ENCODE results near the gene CAPN7.

DNA sequence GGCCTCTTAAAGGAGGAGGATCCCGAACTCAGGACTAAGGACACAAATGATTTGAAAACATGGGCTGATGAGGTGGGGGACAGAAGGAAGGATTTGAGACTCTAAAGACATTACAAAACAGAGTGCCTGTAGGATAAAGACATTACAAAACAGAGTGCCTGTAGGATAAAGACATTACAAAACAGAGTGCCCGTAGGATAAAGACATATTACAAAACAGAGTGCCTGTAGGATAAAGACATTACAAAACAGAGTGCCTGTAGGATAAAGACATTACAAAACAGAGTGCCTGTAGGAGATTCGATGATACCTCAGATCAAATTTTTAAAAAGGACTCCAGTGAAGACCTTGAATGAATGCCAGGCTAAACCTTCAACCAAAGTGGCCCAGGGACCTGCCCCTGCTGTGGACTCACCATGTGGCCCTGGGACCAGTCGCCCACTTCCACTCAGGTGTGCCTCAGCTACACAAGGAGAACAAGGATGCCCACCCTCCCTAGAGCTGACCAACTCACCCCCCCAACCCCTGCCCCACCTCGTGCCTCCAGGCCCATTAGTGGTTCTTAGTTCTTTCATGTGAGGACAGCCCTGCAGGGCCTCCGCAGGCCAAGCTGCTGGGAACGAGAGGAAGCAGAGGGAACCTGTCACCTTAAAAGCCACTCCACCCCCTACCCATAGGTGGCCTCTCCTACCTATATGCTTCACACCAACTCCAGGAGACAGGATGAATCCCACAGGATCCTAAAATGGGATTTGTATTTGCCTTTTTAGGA, 66.6 kb downstream of the CAPN7 start:
- TF ChIP-seq TAF1 (IDR thresholded peaks at IDR 0.05; ENCODE audit: borderline replicate concordance, low read depth, low read length) (no peak), POLR2AphosphoS5 (IDR thresholded peaks at IDR 0.05; ENCODE audit: low read depth, low read length) (no peak), POLR2A (IDR thresholded peaks at IDR 0.05; ENCODE audit: low read depth, low read length) (no peak)
